GM18499 (cell line): ENCODE results near the gene MT2A.

ENCODE experiments used
- ATAC-seq: cut with Tn5 transposase; IDR thresholded peaks from one replicate; pipeline ENCODE4 v1.9.1; 2021; ENCODE audit warnings: moderate number of reproducible peaks; ENCODE audit not compliant: insufficient read depth, unreplicated experiment

MT2A gene

GRCh38 chr16:56658327-56658875 lies 50.0 kb downstream of the MT2A start:
- ATAC-seq, result no peak
